ENCODE results near the gene ERVFRD-1. TPM values are rescaled to one million over a fixed set of nuclear protein-coding genes. Genes with fewer than 3 reads are reported as not detected.

The ERVFRD-1 gene
- total and polyA plus RNA-seq, 2 experiments from 2014 or later = 0.06 TPM; not detected in 1

- TF ChIP-seq ZNF462 (CRISPR knock-in tag; IDR thresholded peaks at IDR 0.05) (no peak), ETS1 (IDR thresholded peaks at IDR 0.05) (no peak), CREB1 (CRISPR knock-in tag; IDR thresholded peaks at IDR 0.05; ENCODE audit: low read depth) (no peak)
These were observed 56.8 kb downstream of the ERVFRD-1 start (continued) for GRCh38 chr6:11054722-11055121.

GRCh38 chr6:11053307-11053706 lies 58.2 kb downstream of the ERVFRD-1 start:
- H4K20me1 ChIP-seq (replicated peaks; ENCODE audit: insufficient read depth) = no peaks in the 10 kb centered on the region
- no peak overlapping the region for H3K27ac Mint-ChIP-seq
- no peak overlapping the region for H3K4me3 Mint-ChIP-seq
- H3K36me3 Mint-ChIP-seq (ENCODE audit: low read depth) = no peaks in the 10 kb centered on the region
- no peaks in the 10 kb centered on the region for H3K27me3 ChIP-seq (ENCODE audit: insufficient read depth)
- TF ChIP-seq NANOG (IDR thresholded peaks at IDR 0.05; ENCODE audit: borderline replicate concordance) = no peak
- no peak for TF ChIP-seq ZNF331 (CRISPR knock-in tag; IDR thresholded peaks at IDR 0.05; ENCODE audit: low read depth)
- TF ChIP-seq EZH2 (IDR thresholded peaks at IDR 0.05; ENCODE audit: low read depth, unreplicated experiment) = no peak
- no peak overlapping the region for H3K27ac ChIP-seq (ENCODE audit: low read depth)
- no peaks in the 10 kb centered on the region for H3K4me1 Mint-ChIP-seq
- no peak overlapping the region for H3K4me2 ChIP-seq
- H3K9me3 Mint-ChIP-seq = no peaks in the 10 kb centered on the region
- H3F3A ChIP-seq (replicated peaks; ENCODE audit: low read depth) = no peaks in the 10 kb centered on the region
- H3K36me3 ChIP-seq (ENCODE audit: insufficient read depth) = no peaks in the 10 kb centered on the region
- H3K79me2 ChIP-seq (replicated peaks; ENCODE audit: insufficient read depth) = no peaks in the 10 kb centered on the region
- no peaks in the 10 kb centered on the region for H3K4me1 ChIP-seq (ENCODE audit: insufficient read depth)
- DNase-seq (ENCODE audit: low spot score) (no peak), ATAC-seq (no peak)
- H2AFZ ChIP-seq = no peak overlapping the region
- H3K9me2 ChIP-seq (ENCODE audit: insufficient read depth) = peaks cover 4% of the 10 kb centered on the region; the same call in 1 of the 2 replicates
- H3K4me3 ChIP-seq = no peak overlapping the region
- no peaks in the 10 kb centered on the region for H3K27me3 Mint-ChIP-seq (ENCODE audit: insufficient read depth, low read depth, poor library complexity)

Small RNA genes lying within 50 kb of the gene (small RNA-seq; reads per million reads assigned to genes)
- gene AL136139.1 (ENCODE audit: low replicate concordance) = not detected

Other genes with a start within 250 kb of the ERVFRD-1 start
- gene GCM2, start 229.7 kb downstream of the ERVFRD-1 start, total RNA-seq (2014; rRNA removed; shearing (Covaris generic)) = 0.66 TPM in 1 of 2 replicates, not detected in the other
- gene GCM2, start 229.7 kb downstream of the ERVFRD-1 start, polyA plus RNA-seq (2016; fragmentation: Nextera tagmentation; extraction: Ambion mirVana) = 0.35 TPM in 1 of 2 replicates, not detected in the other
- gene SYCP2L, start 224.7 kb downstream of the ERVFRD-1 start, total RNA-seq (2014; rRNA removed; shearing (Covaris generic)) = 4.9 and 11.0 TPM in 2 replicates
- 8.5 and 10.5 TPM in 2 replicates for gene SYCP2L, start 224.7 kb downstream of the ERVFRD-1 start, polyA plus RNA-seq (2016; fragmentation: Nextera tagmentation; extraction: Ambion mirVana)
- gene ELOVL2, start 67.4 kb downstream of the ERVFRD-1 start, total RNA-seq (2014; rRNA removed; shearing (Covaris generic)) = 1.6 and 1.7 TPM in 2 replicates
- 1.2 TPM in 2 replicates for gene ELOVL2, start 67.4 kb downstream of the ERVFRD-1 start, polyA plus RNA-seq (2016; fragmentation: Nextera tagmentation; extraction: Ambion mirVana)
- 11.1 and 12.7 TPM in 2 replicates for gene SMIM13, start 17.9 kb downstream of the ERVFRD-1 start, total RNA-seq (2014; rRNA removed; shearing (Covaris generic))
- gene SMIM13, start 17.9 kb downstream of the ERVFRD-1 start, polyA plus RNA-seq (2016; fragmentation: Nextera tagmentation; extraction: Ambion mirVana) = 7.2 and 7.3 TPM in 2 replicates
- gene NEDD9, start 120.9 kb upstream of the ERVFRD-1 start, total RNA-seq (2014; rRNA removed; shearing (Covaris generic)) = 13.0 and 17.4 TPM in 2 replicates
- 4.4 and 5.6 TPM in 2 replicates for gene NEDD9, start 120.9 kb upstream of the ERVFRD-1 start, polyA plus RNA-seq (2016; fragmentation: Nextera tagmentation; extraction: Ambion mirVana)